K562 (cell line): ENCODE results near the gene WDR18. TPM values are rescaled to one million over a fixed set of nuclear protein-coding genes. Genes with fewer than 3 reads are reported as not detected.

ENCODE experiments used
- ARHGAP35 ChIP-seq: fragments of 450-650 bp; IDR thresholded peaks from 2 replicates; pipeline ENCODE4 v1.6.1; 2018; ENCODE audit not compliant: partially characterized antibody
- CHAMP1 ChIP-seq: fragments of 450-650 bp; IDR thresholded peaks from 2 replicates; pipeline ENCODE4 v1.6.1; 2016; ENCODE audit warnings: mild to moderate bottlenecking
- CHD1 ChIP-seq: fragments of 200-600 bp; sonication (generic); IDR thresholded peaks from one replicate; pipeline ENCODE4 v1.6.1; 2012; ENCODE audit warnings: mild to moderate bottlenecking, moderate library complexity, low read length, inconsistent platforms
- CREM ChIP-seq: IDR thresholded peaks from 2 replicates; pipeline ENCODE4 v1.6.1; 2014; ENCODE audit warnings: antibody characterized with exemption, low read depth
- FOXJ3 ChIP-seq: sonication (generic); formaldehyde crosslinking; IDR thresholded peaks from 2 replicates; pipeline ENCODE4 v1.4.0; 2020; ENCODE audit warnings: mild to moderate bottlenecking, missing genetic modification reagents
- FOXP1 ChIP-seq: sonication (generic); formaldehyde crosslinking; IDR thresholded peaks from 2 replicates; pipeline ENCODE4 v1.8.0; 2022; ENCODE audit warnings: mild to moderate bottlenecking, missing genetic modification reagents
- GABPB1 ChIP-seq: sonication (generic); formaldehyde crosslinking; IDR thresholded peaks from 2 replicates; pipeline ENCODE4 v1.8.0; 2022; ENCODE audit warnings: mild to moderate bottlenecking, missing genetic modification reagents
- GTF2E2 ChIP-seq: fragments of 200-800 bp; sonication (Bioruptor generic); IDR thresholded peaks from 2 replicates; pipeline ENCODE4 v1.6.1; 2016; ENCODE audit warnings: missing genetic modification characterization, missing compliant biosample characterization
- JUN ChIP-seq, 2 experiments: sonication (generic) in 1 of 2; formaldehyde crosslinking in 1 of 2; IDR thresholded peaks; 2 replicates each; pipeline versions ENCODE4 v1.6.1 to v1.8.0; 2012 to 2022; ENCODE audit warnings: borderline replicate concordance in 2 of 2, mild to moderate bottlenecking in 2 of 2, improper control_type of control experiment in 1 of 2, low read depth in 1 of 2, low read length in 1 of 2, missing genetic modification reagents in 1 of 2
- MEF2A ChIP-seq: IDR thresholded peaks from 2 replicates; pipeline ENCODE4 v1.6.1; 2011; ENCODE audit warnings: low read depth, mild to moderate bottlenecking, low read length, moderate library complexity; ENCODE audit not compliant: control insufficient read depth
- PHB ChIP-seq: fragments of 250-450 bp; sonication (Bioruptor Pico); IDR thresholded peaks from 2 replicates; pipeline ENCODE4 v1.5.0; 2021
- POLR3A ChIP-seq: IDR thresholded peaks from 2 replicates; pipeline ENCODE4 v1.6.1; 2011; ENCODE audit warnings: borderline replicate concordance, mild to moderate bottlenecking, moderate library complexity; ENCODE audit not compliant: insufficient read length, insufficient read depth; ENCODE audit errors: extremely low read depth
- RBM14 ChIP-seq: fragments of 200-400 bp; formaldehyde crosslinking; IDR thresholded peaks from 2 replicates; pipeline ENCODE4 v1.6.1; 2018; ENCODE audit warnings: low read depth, mild to moderate bottlenecking, low read length, moderate library complexity, borderline replicate concordance; ENCODE audit not compliant: insufficient read depth
- RBM15 ChIP-seq: fragments of 200-400 bp; formaldehyde crosslinking; IDR thresholded peaks from 2 replicates; pipeline ENCODE4 v1.6.1; 2018; ENCODE audit warnings: mild to moderate bottlenecking, low read length, moderate library complexity; ENCODE audit not compliant: insufficient read depth
- RFX1 ChIP-seq: fragments of 450-650 bp; IDR thresholded peaks from 2 replicates; pipeline ENCODE4 v1.6.1; 2016; ENCODE audit warnings: mild to moderate bottlenecking, moderate library complexity
- SAP30 ChIP-seq: fragments of 200-600 bp; sonication (generic); IDR thresholded peaks from 2 replicates; pipeline ENCODE4 v1.6.1; 2012; ENCODE audit warnings: borderline replicate concordance, low read depth, mild to moderate bottlenecking, moderate library complexity, low read length, control low read depth, inconsistent platforms; ENCODE audit not compliant: insufficient read depth, poor library complexity, severe bottlenecking
- SETDB1 ChIP-seq: IDR thresholded peaks from one replicate; pipeline ENCODE4 v1.6.1; 2012; ENCODE audit warnings: low read length, control low read depth, inconsistent platforms
- TFAM ChIP-seq: fragments of 250-450 bp; sonication (Bioruptor Pico); conservative IDR thresholded peaks from 2 replicates; pipeline ENCODE4 v1.5.0; 2021; ENCODE audit warnings: mild to moderate bottlenecking, moderate library complexity
- ZFP91 ChIP-seq: sonication (generic); formaldehyde crosslinking; IDR thresholded peaks from 2 replicates; pipeline ENCODE4 v1.8.0; 2022; ENCODE audit warnings: mild to moderate bottlenecking, missing genetic modification reagents
- ZNF24 ChIP-seq: fragments of 450-650 bp; IDR thresholded peaks from 2 replicates; pipeline ENCODE4 v1.6.1; 2016
- ZNF277 ChIP-seq: fragments of 250-450 bp; sonication (Bioruptor Pico); IDR thresholded peaks from 2 replicates; pipeline ENCODE4 v1.8.0; 2022; ENCODE audit warnings: inconsistent platforms, mild to moderate bottlenecking, moderate library complexity, borderline replicate concordance
- ZNF280A ChIP-seq: fragments of 450-650 bp; IDR thresholded peaks from 2 replicates; pipeline ENCODE4 v1.6.1; 2018; ENCODE audit warnings: mild to moderate bottlenecking, low read depth; ENCODE audit not compliant: partially characterized antibody
- polyA plus RNA-seq, 8 experiments: library from polyadenylated mRNA; depleted of rRNA in 4 of 8; stranded (reverse) in 5 of 8; unstranded in 3 of 8; fragments of >200 nt; fragmentation: Nextera tagmentation in 2 of 8; fragmentation: Illumina TruSeq in 1 of 8; extraction: Ambion mirVana in 2 of 8; extraction: Trizol in 1 of 8; gene quantifications; 2 replicates each; pipeline versions ENCODE4 v1.2.1 to v1.2.3, GENCODE V29; 2011 to 2014; ENCODE audit warnings: inconsistent platforms in 1 of 8, missing spikeins in 1 of 8
- total RNA-seq, 7 experiments: library from RNA; depleted of rRNA in 6 of 7; stranded (reverse); fragments of >200 nt in 6 of 7; fragmentation: Illumina TruSeq in 2 of 7; extraction: Trizol in 2 of 7; gene quantifications; 2 replicates each; pipeline versions ENCODE4 v1.2.1 to v1.2.3, GENCODE V29; 2011 to 2021; ENCODE audit warnings: low replicate concordance in 1 of 7

The WDR18 gene
- total and polyA plus RNA-seq, 9 of the 15 experiments (the other 6 are each of a cell fraction or from before 2014, with no cell fraction given): 0.65 to 181 (median 30.1) TPM

GRCh38 chr19:944171-944567 is 40.0 kb upstream of the WDR18 start (continued):
- no peak for TF ChIP-seq ZNF280A
- no peak for TF ChIP-seq SETDB1
- TF ChIP-seq CHD1: no peak
- no peak for TF ChIP-seq TFAM (CRISPR knock-in tag)
- TF ChIP-seq POLR3A: no peak
- no peak for TF ChIP-seq SAP30
- no peak for TF ChIP-seq ARHGAP35
- TF ChIP-seq CREM: peak; percentile 97
- TF ChIP-seq PHB (CRISPR knock-in tag): no peak
- no peak for TF ChIP-seq FOXJ3 (CRISPR knock-in tag)
- no peak for TF ChIP-seq GTF2E2 (tag)
- peak; percentile 81 for TF ChIP-seq GABPB1
- TF ChIP-seq CHAMP1: no peak
- peak; percentile 47; the same call in 1 of the 2 replicates for TF ChIP-seq ZNF24
- 0 out of 2 replicates have a peak, but pooled peaks have one; percentile 25 for TF ChIP-seq MEF2A
- TF ChIP-seq FOXP1: peak; percentile 52; the same call in 1 of the 2 replicates
- peak; percentile 65; the same call in 1 of the 2 replicates for TF ChIP-seq JUN (IDR thresholded peaks at IDR 0.05; ENCODE audit: borderline replicate concordance, low read depth, low read length)
- no peak for TF ChIP-seq JUN (CRISPR knock-in tag; IDR thresholded peaks at IDR 0.05; ENCODE audit: borderline replicate concordance)
- no peak for TF ChIP-seq ZNF277
- no peak for TF ChIP-seq RBM15
- TF ChIP-seq RBM14: 0 out of 2 replicates have a peak, but pooled peaks have one; percentile 6
- TF ChIP-seq RFX1: no peak
- TF ChIP-seq ZFP91 (CRISPR knock-in tag): no peak
